HepG2 (cell line): Measurements from ENCODE around the gene AUTS2. TPM values are rescaled to one million over a fixed set of nuclear protein-coding genes. Genes with fewer than 3 reads are reported as not detected.

Source experiments
- ATAC-seq: fragments of 200-7000 bp; cut with Tn5 transposase; 3 replicates; pipeline ENCODE4 v1.9.1; 2020; ENCODE audit warnings: mild to moderate bottlenecking, moderate library complexity
- BruUV-seq: library from RNA; stranded (reverse); fragments of 400-500 nt; replicated peaks from 2 replicates; lab custom pipeline; 2021; lab: Mats Ljungman, UMichigan
- CTCF ChIA-PET: fragments of 300-600 bp; formaldehyde crosslinking; extraction: SDS; loops from one replicate; lab custom pipeline; 2021; ENCODE audit warnings: low total read pairs, inconsistent platforms, low intra/inter-chr PET ratio; lab: Yijun Ruan, JAX
- POLR2A ChIA-PET: fragments of 350-600 bp; sonication (Branson Sonifier 250); formaldehyde crosslinking; loops from one replicate; lab custom pipeline; 2020; ENCODE audit warnings: antibody characterized with exemption, inconsistent platforms; lab: Yijun Ruan, JAX
- DNase-seq: peaks from one replicate; pipeline ENCODE4 v3.0.0-alpha.2; 2015; ENCODE audit warnings: low spot score
- FAIRE-seq: peaks from 3 replicates; lab custom pipeline; 2011; peaks lifted over from hg19 to GRCh38; lab: Jason Lieb, UNC
- H2AFZ ChIP-seq: one replicate; pipeline ENCODE4 v1.6.1; 2011; ENCODE audit warnings: low read length, inconsistent platforms
- H3K27ac ChIP-seq: fragments of 300-600 bp; 3 replicates; pipeline ENCODE4 v1.8.0; 2011; ENCODE audit warnings: mixed run types, mild to moderate bottlenecking, mixed read lengths, low read length, inconsistent platforms; ENCODE audit not compliant: insufficient read depth; ENCODE audit errors: extremely low read length
- H3K27me3 ChIP-seq, 2 experiments: fragments of 200-600 bp in 1 of 2; 2 replicates in 1 of 2; 3 replicates in 1 of 2; pipeline versions ENCODE4 v1.6.0 to v1.8.0; 2011; ENCODE audit warnings: low read length in 2 of 2, mild to moderate bottlenecking in 2 of 2, moderate library complexity in 2 of 2, inconsistent platforms in 1 of 2; ENCODE audit not compliant: insufficient read depth in 2 of 2, control insufficient read depth in 1 of 2
- H3K36me3 ChIP-seq, 2 experiments: fragments of 200-600 bp in 1 of 2; replicated peaks in 1 of 2; 2 replicates in 1 of 2; 3 replicates in 1 of 2; pipeline versions ENCODE4 v1.5.1 to v1.8.0; 2011; ENCODE audit warnings: low read length in 2 of 2, inconsistent platforms in 1 of 2; ENCODE audit not compliant: insufficient read depth in 2 of 2, control insufficient read depth in 1 of 2
- H3K4me1 ChIP-seq: 2 replicates; pipeline ENCODE4 v1.5.1; 2012; ENCODE audit warnings: low read length, inconsistent platforms; ENCODE audit not compliant: insufficient read depth
- H3K4me2 ChIP-seq: 2 replicates; pipeline ENCODE4 v1.6.0; 2011; ENCODE audit warnings: low read depth, low read length, inconsistent platforms
- H3K4me3 ChIP-seq, 3 experiments: fragments of 200-600 bp in 1 of 3; sonication (generic), shearing (Covaris generic) in 1 of 3; replicated peaks in 1 of 3; 2 replicates each; pipeline ENCODE4 v1.5.1; 2011 to 2016; ENCODE audit warnings: low read length in 3 of 3, inconsistent platforms in 2 of 3, low read depth in 2 of 3, mild to moderate bottlenecking in 2 of 3, control low read depth in 1 of 3, mixed read lengths in 1 of 3; ENCODE audit not compliant: insufficient read depth in 1 of 3
- H3K79me2 ChIP-seq: one replicate; pipeline ENCODE4 v1.6.1; 2011; ENCODE audit warnings: low read length, inconsistent platforms; ENCODE audit not compliant: insufficient read depth
- H3K9ac ChIP-seq: 2 replicates; pipeline ENCODE4 v1.6.0; 2011; ENCODE audit warnings: mild to moderate bottlenecking, low read depth, low read length, inconsistent platforms; ENCODE audit not compliant: insufficient read depth
- H3K9me3 ChIP-seq: 2 replicates; pipeline ENCODE4 v1.5.1; 2012; ENCODE audit warnings: mild to moderate bottlenecking, low read length
- H4K20me1 ChIP-seq: 2 replicates; pipeline ENCODE4 v1.6.0; 2011; ENCODE audit warnings: inconsistent platforms, mild to moderate bottlenecking, low read length, moderate library complexity; ENCODE audit not compliant: insufficient read depth
- ARNTL ChIP-seq: sonication (generic); formaldehyde crosslinking; IDR thresholded peaks from 2 replicates; pipeline ENCODE4 v1.4.0; 2020; ENCODE audit warnings: mild to moderate bottlenecking, missing genetic modification reagents
- BCL6 ChIP-seq: IDR thresholded peaks from 2 replicates; pipeline ENCODE4 v1.6.1; 2016; ENCODE audit warnings: missing genetic modification reagents, missing compliant biosample characterization
- EP300 ChIP-seq, 3 experiments: sonication (generic) in 1 of 3; formaldehyde crosslinking in 1 of 3; IDR thresholded peaks; 2 replicates each; pipeline versions ENCODE4 v1.5.1 to v1.6.1; 2011 to 2020; ENCODE audit warnings: low read depth in 2 of 3, low read length in 2 of 3, borderline replicate concordance in 1 of 3, improper control_type of control experiment in 1 of 3, mild to moderate bottlenecking in 1 of 3, missing genetic modification reagents in 1 of 3, moderate library complexity in 1 of 3
- HDAC6 ChIP-seq: fragments of 200-600 bp; sonication (generic); IDR thresholded peaks from 2 replicates; pipeline ENCODE4 v1.7.0; 2017; ENCODE audit warnings: mild to moderate bottlenecking, antibody characterized with exemption, low read length, low read depth
- HMG20B ChIP-seq: conservative IDR thresholded peaks from 2 replicates; pipeline ENCODE4 v1.6.1; 2016; ENCODE audit warnings: missing genetic modification reagents, missing compliant biosample characterization
- HNRNPUL1 ChIP-seq: fragments of 200-400 bp; formaldehyde crosslinking; IDR thresholded peaks from 2 replicates; pipeline ENCODE4 v1.6.1; 2017; ENCODE audit warnings: low read depth, mild to moderate bottlenecking, low read length, moderate library complexity
- MATR3 ChIP-seq: sonication (generic); formaldehyde crosslinking; IDR thresholded peaks from 2 replicates; pipeline ENCODE4 v1.4.0; 2020; ENCODE audit warnings: missing genetic modification reagents
- MEF2D ChIP-seq: sonication (generic); formaldehyde crosslinking; IDR thresholded peaks from 2 replicates; pipeline ENCODE4 v1.5.1; 2020; ENCODE audit warnings: mild to moderate bottlenecking, missing genetic modification reagents
- NFRKB ChIP-seq: fragments of 450-650 bp; IDR thresholded peaks from 2 replicates; pipeline ENCODE4 v1.6.1; 2017
- PCBP1 ChIP-seq: fragments of 200-400 bp; formaldehyde crosslinking; IDR thresholded peaks from 2 replicates; pipeline ENCODE4 v1.6.1; 2017; ENCODE audit warnings: mild to moderate bottlenecking, low read depth, low read length, borderline replicate concordance
- PTBP1 ChIP-seq: fragments of 200-400 bp; formaldehyde crosslinking; IDR thresholded peaks from 2 replicates; pipeline ENCODE4 v1.6.1; 2018; ENCODE audit warnings: low read length, low read depth; ENCODE audit not compliant: poor library complexity, severe bottlenecking
- SOX6 ChIP-seq, 2 experiments: fragments of 450-650 bp in 1 of 2; sonication (generic) in 1 of 2; formaldehyde crosslinking in 1 of 2; IDR thresholded peaks; 2 replicates each; pipeline versions ENCODE4 v1.4.0 to v1.6.1; 2017 to 2020; ENCODE audit warnings: antibody characterized with exemption in 1 of 2, mild to moderate bottlenecking in 1 of 2, missing genetic modification reagents in 1 of 2
- SP140L ChIP-seq: sonication (generic); formaldehyde crosslinking; IDR thresholded peaks from 2 replicates; pipeline ENCODE4 v1.4.0; 2020; ENCODE audit warnings: missing genetic modification reagents, borderline replicate concordance
- THRA ChIP-seq: sonication (generic); formaldehyde crosslinking; IDR thresholded peaks from 2 replicates; pipeline ENCODE4 v1.4.0; 2020; ENCODE audit warnings: missing genetic modification reagents, borderline replicate concordance
- ZNF138 ChIP-seq: sonication (generic); formaldehyde crosslinking; IDR thresholded peaks from 2 replicates; pipeline ENCODE4 v1.5.0; 2020; ENCODE audit warnings: mild to moderate bottlenecking, low read depth, missing genetic modification reagents
- ZNF354B ChIP-seq: sonication (generic); formaldehyde crosslinking; IDR thresholded peaks from 2 replicates; pipeline ENCODE4 v1.8.0; 2022; ENCODE audit warnings: mild to moderate bottlenecking, missing genetic modification reagents
- ZNF777 ChIP-seq: sonication (generic); formaldehyde crosslinking; IDR thresholded peaks from 2 replicates; pipeline ENCODE4 v1.4.0; 2020; ENCODE audit warnings: missing genetic modification reagents
- ZNF883 ChIP-seq: sonication (generic); formaldehyde crosslinking; IDR thresholded peaks from 2 replicates; pipeline ENCODE4 v1.5.1; 2020; ENCODE audit warnings: mild to moderate bottlenecking, missing genetic modification reagents; ENCODE audit errors: not compliant biosample characterization
- WGBS: methylation state at CpG from one replicate; pipeline ENCODE4 v1.1.6; 2017; ENCODE audit warnings: low lambda C conversion rate; 5-methylcytosine and 5-hydroxymethylcytosine counted together
- in situ Hi-C: cut with HindIII; loops from 2 replicates; pipeline ENCODE4 v1.10.0; 2017; ENCODE audit warnings: low pct_unique_long_range_greater_than_20kb; ENCODE audit not compliant: extremely low pct_ligation_motif_present
- intact Hi-C: fragments of 100-400 bp; cut with micrococcal nuclease; formaldehyde crosslinking; loops from one replicate; pipeline ENCODE4 v1.10.0; 2022; ENCODE audit not compliant: unreplicated experiment
- polyA plus RNA-seq, 8 experiments: library from polyadenylated mRNA; depleted of rRNA in 3 of 8; stranded (reverse) in 7 of 8; unstranded in 1 of 8; fragments of >200 nt; fragmentation: Illumina TruSeq in 4 of 8; extraction: Trizol in 4 of 8; gene quantifications; 2 replicates each; pipeline versions ENCODE4 v1.2.1 to v1.2.3, GENCODE V29; 2011 to 2016; ENCODE audit warnings: low read depth in 4 of 8, missing spikeins in 1 of 8, mixed read lengths in 1 of 8; ENCODE audit not compliant: insufficient read depth in 1 of 8
- total RNA-seq, 5 experiments: library from RNA; depleted of rRNA; stranded (reverse); fragments of >200 nt; fragmentation: Illumina TruSeq; extraction: Trizol; gene quantifications; 2 replicates each; pipeline ENCODE4 v1.2.3, GENCODE V29; 2016; ENCODE audit warnings: low read depth in 1 of 5
- TF ChIP-seq, protein P1 (sequence below): sonication (generic); formaldehyde crosslinking; IDR thresholded peaks from 2 replicates; pipeline ENCODE4 v1.4.0; 2020; ENCODE audit warnings: missing genetic modification reagents

Gene AUTS2
- total and polyA plus RNA-seq, 2 of the 13 experiments (the other 11 are each of a cell fraction or from before 2014, with no cell fraction given), result 0.38 TPM; not detected in 1

GRCh38 chr7:70076325-70076724, 478.1 kb downstream of the AUTS2 start:
- intact Hi-C loops, result no loop called here
- Histone ChIP-seq H3K9ac (no peak overlapping the region), H3K9me3 (no peaks in the 10 kb centered on the region), H3K27me3 (no peaks in the 10 kb centered on the region), H3K79me2 (no peaks in the 10 kb centered on the region), H3K4me1 (no peaks in the 10 kb centered on the region), H3K4me3 (no peak overlapping the region), H3K27ac (no peak overlapping the region), H2AFZ (no peak overlapping the region), H4K20me1 (no peaks in the 10 kb centered on the region), H3K36me3 (no peaks in the 10 kb centered on the region), H3K4me2 (no peak overlapping the region)
- in situ Hi-C loops, result no loop called here
- no TSS peak for BruUV-seq
- POLR2A ChIA-PET, result no interaction called here
- CTCF ChIA-PET, result no interaction called here
- ATAC-seq, result no peak
- WGBS, result 0% methylated on average over 1 of the region's 1 CpG
- no peak for DNase-seq
- TF ChIP-seq MEF2D (no peak), ZNF138 (CRISPR knock-in tag) (no peak), ZNF777 (no peak), ZNF883 (CRISPR knock-in tag) (no peak), THRA (no peak), HMG20B (no peak), EP300 (IDR thresholded peaks at IDR 0.05; ENCODE audit: low read depth in 2 of 2, low read length in 2 of 2) (no peak), EP300 (CRISPR knock-in tag; IDR thresholded peaks at IDR 0.05; ENCODE audit: borderline replicate concordance) (no peak), NFRKB (no peak), ZNF354B (CRISPR knock-in tag) (no peak), SP140L (no peak), SOX6 (IDR thresholded peaks at IDR 0.05) (no peak), SOX6 (CRISPR knock-in tag; IDR thresholded peaks at IDR 0.05) (no peak), MATR3 (CRISPR knock-in tag) (no peak), ARNTL (no peak), HDAC6 (no peak), PTBP1 (no peak), BCL6 (no peak), PCBP1 (no peak), HNRNPUL1 (no peak)
- TF ChIP-seq, protein P1, sequence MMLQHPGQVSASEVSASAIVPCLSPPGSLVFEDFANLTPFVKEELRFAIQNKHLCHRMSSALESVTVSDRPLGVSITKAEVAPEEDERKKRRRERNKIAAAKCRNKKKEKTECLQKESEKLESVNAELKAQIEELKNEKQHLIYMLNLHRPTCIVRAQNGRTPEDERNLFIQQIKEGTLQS, result no peak
- no peak for FAIRE-seq
